ENCODE data around the gene ST3GAL3.

DNA sequence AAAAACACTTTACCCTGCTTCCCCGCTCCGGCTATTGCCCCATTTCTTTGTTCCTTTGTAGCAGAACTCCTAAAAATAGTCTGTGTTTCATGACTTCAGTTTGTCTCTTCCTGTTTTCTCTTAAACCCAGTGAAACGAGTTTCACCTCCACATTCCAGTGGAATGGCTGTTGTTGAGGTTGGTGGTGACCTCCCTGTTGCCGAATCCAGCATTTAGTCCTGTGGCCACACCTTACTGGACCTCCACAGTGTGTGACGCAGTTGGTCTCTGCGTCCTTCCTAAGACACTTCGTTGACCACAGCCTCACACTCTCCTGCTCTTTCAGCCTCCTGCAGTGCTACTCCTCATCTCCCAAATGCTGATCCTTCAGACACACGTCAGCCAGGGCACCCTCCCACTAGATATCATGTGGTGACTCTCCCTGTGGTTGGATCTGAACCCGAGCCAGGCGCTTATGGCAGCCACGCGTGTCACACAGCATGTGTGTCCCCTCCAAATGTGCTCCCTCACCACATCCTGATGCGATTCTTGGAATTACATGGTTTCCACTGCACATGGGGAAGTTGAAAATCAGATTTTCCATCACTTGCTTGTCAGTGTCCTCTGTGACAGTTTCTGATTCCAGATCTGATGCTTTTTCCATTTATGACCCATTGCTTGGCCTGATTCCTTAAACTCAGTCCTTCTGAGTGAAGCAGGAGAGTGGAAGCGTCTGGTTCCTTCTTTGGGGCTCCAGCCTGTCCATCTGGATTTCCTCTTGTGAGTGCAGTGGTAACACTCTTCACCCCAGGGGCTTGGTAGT is 127.1 kb downstream of the ST3GAL3 start:
- TF ChIP-seq, protein P1, sequence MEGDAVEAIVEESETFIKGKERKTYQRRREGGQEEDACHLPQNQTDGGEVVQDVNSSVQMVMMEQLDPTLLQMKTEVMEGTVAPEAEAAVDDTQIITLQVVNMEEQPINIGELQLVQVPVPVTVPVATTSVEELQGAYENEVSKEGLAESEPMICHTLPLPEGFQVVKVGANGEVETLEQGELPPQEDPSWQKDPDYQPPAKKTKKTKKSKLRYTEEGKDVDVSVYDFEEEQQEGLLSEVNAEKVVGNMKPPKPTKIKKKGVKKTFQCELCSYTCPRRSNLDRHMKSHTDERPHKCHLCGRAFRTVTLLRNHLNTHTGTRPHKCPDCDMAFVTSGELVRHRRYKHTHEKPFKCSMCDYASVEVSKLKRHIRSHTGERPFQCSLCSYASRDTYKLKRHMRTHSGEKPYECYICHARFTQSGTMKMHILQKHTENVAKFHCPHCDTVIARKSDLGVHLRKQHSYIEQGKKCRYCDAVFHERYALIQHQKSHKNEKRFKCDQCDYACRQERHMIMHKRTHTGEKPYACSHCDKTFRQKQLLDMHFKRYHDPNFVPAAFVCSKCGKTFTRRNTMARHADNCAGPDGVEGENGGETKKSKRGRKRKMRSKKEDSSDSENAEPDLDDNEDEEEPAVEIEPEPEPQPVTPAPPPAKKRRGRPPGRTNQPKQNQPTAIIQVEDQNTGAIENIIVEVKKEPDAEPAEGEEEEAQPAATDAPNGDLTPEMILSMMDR (IDR thresholded peaks at IDR 0.05; ENCODE audit: borderline replicate concordance, extremely low read depth, low read length, poor library complexity, severe bottlenecking), result no peak
- no peak for TF ChIP-seq EZH2 (IDR thresholded peaks at IDR 0.05; ENCODE audit: borderline replicate concordance, low read depth, low read length, severe bottlenecking)

Data from DND-41 (cell line).